ENCODE results near the gene AIF1L.

AIF1L gene
- 0 to 0.52 (median 0) reads per million in 3 donors for total RNA-seq

- H3K27ac ChIP-seq (ENCODE audit: insufficient read depth, low read length, poor library complexity, severe bottlenecking) = no peak within 1 kb of the TSS
- peak within 1 kb of the TSS; percentile 45 for H3K4me3 ChIP-seq (ENCODE audit: insufficient read depth, low read depth, low read length, poor library complexity, severe bottlenecking)
- H3K4me1 ChIP-seq (ENCODE audit: control insufficient read depth, insufficient read depth, low read length, poor library complexity, severe bottlenecking) = peaks cover 8% of the 10 kb centered on the region
- no peaks in the 10 kb centered on the region for H3K9me3 ChIP-seq (ENCODE audit: control insufficient read depth, low read length)
- H3K27me3 ChIP-seq (replicated peaks; ENCODE audit: control insufficient read depth, insufficient read depth, low read length, poor library complexity, severe bottlenecking) = peaks cover 8% of the 10 kb centered on the region
- DNase-seq = no peak
- H3K36me3 ChIP-seq (ENCODE audit: control insufficient read depth, insufficient read depth, low read length) = no peaks in the 10 kb centered on the region
Measured at GRCh38 chr9:131096269-131097125, at the start of gene AIF1L. AIF1L (plus strand) TSS chr9:131096531; CDS start chr9:131096630, 99 bp downstream.

GRCh38 chr9:131046581-131047202 is 49.6 kb upstream of the AIF1L start:
- Histone ChIP-seq H3K27ac (ENCODE audit: insufficient read depth, low read length, poor library complexity, severe bottlenecking) (no peak overlapping the region), H3K27me3 (replicated peaks; ENCODE audit: control insufficient read depth, insufficient read depth, low read length, poor library complexity, severe bottlenecking) (no peaks in the 10 kb centered on the region), H3K4me3 (ENCODE audit: insufficient read depth, low read depth, low read length, poor library complexity, severe bottlenecking) (peak overlapping the region; percentile 32), H3K9me3 (ENCODE audit: control insufficient read depth, low read length) (no peaks in the 10 kb centered on the region), H3K36me3 (ENCODE audit: control insufficient read depth, insufficient read depth, low read length) (no peaks in the 10 kb centered on the region), H3K4me1 (ENCODE audit: control insufficient read depth, insufficient read depth, low read length, poor library complexity, severe bottlenecking) (no peaks in the 10 kb centered on the region)
- peak; percentile 22 to 31 (median 29) for DNase-seq

- H3K4me3 ChIP-seq (ENCODE audit: insufficient read depth, low read depth, low read length, poor library complexity, severe bottlenecking) = no peak overlapping the region
- H3K9me3 ChIP-seq (ENCODE audit: control insufficient read depth, low read length) = no peaks in the 10 kb centered on the region
- H3K27ac ChIP-seq (ENCODE audit: insufficient read depth, low read length, poor library complexity, severe bottlenecking) = no peak overlapping the region
- no peaks in the 10 kb centered on the region for H3K36me3 ChIP-seq (ENCODE audit: control insufficient read depth, insufficient read depth, low read length)
- no peaks in the 10 kb centered on the region for H3K27me3 ChIP-seq (replicated peaks; ENCODE audit: control insufficient read depth, insufficient read depth, low read length, poor library complexity, severe bottlenecking)
- H3K4me1 ChIP-seq (ENCODE audit: control insufficient read depth, insufficient read depth, low read length, poor library complexity, severe bottlenecking) = no peaks in the 10 kb centered on the region
- DNase-seq = no peak
Measured at GRCh38 chr9:131048332-131048731, 48.0 kb upstream of the AIF1L start.

- H3K27me3 ChIP-seq (replicated peaks; ENCODE audit: control insufficient read depth, insufficient read depth, low read length, poor library complexity, severe bottlenecking) = no peaks in the 10 kb centered on the region
- H3K4me1 ChIP-seq (ENCODE audit: control insufficient read depth, insufficient read depth, low read length, poor library complexity, severe bottlenecking) = no peaks in the 10 kb centered on the region
- DNase-seq = no peak
- H3K9me3 ChIP-seq (ENCODE audit: control insufficient read depth, low read length) = no peaks in the 10 kb centered on the region
- no peak overlapping the region for H3K4me3 ChIP-seq (ENCODE audit: insufficient read depth, low read depth, low read length, poor library complexity, severe bottlenecking)
- H3K27ac ChIP-seq (ENCODE audit: insufficient read depth, low read length, poor library complexity, severe bottlenecking) = no peak overlapping the region
- no peaks in the 10 kb centered on the region for H3K36me3 ChIP-seq (ENCODE audit: control insufficient read depth, insufficient read depth, low read length)
Measured at GRCh38 chr9:131048820-131049219, 47.5 kb upstream of the AIF1L start.

- H3K27me3 ChIP-seq (replicated peaks; ENCODE audit: control insufficient read depth, insufficient read depth, low read length, poor library complexity, severe bottlenecking) = no peaks in the 10 kb centered on the region
- H3K36me3 ChIP-seq (ENCODE audit: control insufficient read depth, insufficient read depth, low read length) = no peaks in the 10 kb centered on the region
- H3K9me3 ChIP-seq (ENCODE audit: control insufficient read depth, low read length) = no peaks in the 10 kb centered on the region
- H3K4me1 ChIP-seq (ENCODE audit: control insufficient read depth, insufficient read depth, low read length, poor library complexity, severe bottlenecking) = no peaks in the 10 kb centered on the region
- no peak overlapping the region for H3K27ac ChIP-seq (ENCODE audit: insufficient read depth, low read length, poor library complexity, severe bottlenecking)
- no peak for DNase-seq
- H3K4me3 ChIP-seq (ENCODE audit: insufficient read depth, low read depth, low read length, poor library complexity, severe bottlenecking) = no peak overlapping the region
Measured at GRCh38 chr9:131049829-131050715, 46.3 kb upstream of the AIF1L start.

GRCh38 chr9:131050831-131051230 is 45.5 kb upstream of the AIF1L start:
- Histone ChIP-seq H3K9me3 (ENCODE audit: control insufficient read depth, low read length) (no peaks in the 10 kb centered on the region), H3K27ac (ENCODE audit: insufficient read depth, low read length, poor library complexity, severe bottlenecking) (no peak overlapping the region), H3K4me3 (ENCODE audit: insufficient read depth, low read depth, low read length, poor library complexity, severe bottlenecking) (no peak overlapping the region), H3K36me3 (ENCODE audit: control insufficient read depth, insufficient read depth, low read length) (no peaks in the 10 kb centered on the region), H3K27me3 (replicated peaks; ENCODE audit: control insufficient read depth, insufficient read depth, low read length, poor library complexity, severe bottlenecking) (no peaks in the 10 kb centered on the region), H3K4me1 (ENCODE audit: control insufficient read depth, insufficient read depth, low read length, poor library complexity, severe bottlenecking) (no peaks in the 10 kb centered on the region)
- no peak for DNase-seq

- Histone ChIP-seq H3K4me3 (ENCODE audit: insufficient read depth, low read depth, low read length, poor library complexity, severe bottlenecking) (no peak overlapping the region), H3K27ac (ENCODE audit: insufficient read depth, low read length, poor library complexity, severe bottlenecking) (no peak overlapping the region), H3K9me3 (ENCODE audit: control insufficient read depth, low read length) (no peaks in the 10 kb centered on the region), H3K36me3 (ENCODE audit: control insufficient read depth, insufficient read depth, low read length) (no peaks in the 10 kb centered on the region), H3K27me3 (replicated peaks; ENCODE audit: control insufficient read depth, insufficient read depth, low read length, poor library complexity, severe bottlenecking) (no peaks in the 10 kb centered on the region), H3K4me1 (ENCODE audit: control insufficient read depth, insufficient read depth, low read length, poor library complexity, severe bottlenecking) (no peaks in the 10 kb centered on the region)
- no peak for DNase-seq
Measured at GRCh38 chr9:131051592-131052517, 44.5 kb upstream of the AIF1L start.

GRCh38 chr9:131053896-131054295 is 42.4 kb upstream of the AIF1L start:
- no peak overlapping the region for H3K27ac ChIP-seq (ENCODE audit: insufficient read depth, low read length, poor library complexity, severe bottlenecking)
- no peaks in the 10 kb centered on the region for H3K36me3 ChIP-seq (ENCODE audit: control insufficient read depth, insufficient read depth, low read length)
- no peaks in the 10 kb centered on the region for H3K4me1 ChIP-seq (ENCODE audit: control insufficient read depth, insufficient read depth, low read length, poor library complexity, severe bottlenecking)
- H3K4me3 ChIP-seq (ENCODE audit: insufficient read depth, low read depth, low read length, poor library complexity, severe bottlenecking) = no peak overlapping the region
- H3K9me3 ChIP-seq (ENCODE audit: control insufficient read depth, low read length) = no peaks in the 10 kb centered on the region
- H3K27me3 ChIP-seq (replicated peaks; ENCODE audit: control insufficient read depth, insufficient read depth, low read length, poor library complexity, severe bottlenecking) = no peaks in the 10 kb centered on the region
- no peak for DNase-seq

GRCh38 chr9:131056781-131057506 is 39.4 kb upstream of the AIF1L start:
- Histone ChIP-seq H3K27ac (ENCODE audit: insufficient read depth, low read length, poor library complexity, severe bottlenecking) (no peak overlapping the region), H3K36me3 (ENCODE audit: control insufficient read depth, insufficient read depth, low read length) (no peaks in the 10 kb centered on the region), H3K9me3 (ENCODE audit: control insufficient read depth, low read length) (no peaks in the 10 kb centered on the region), H3K4me1 (ENCODE audit: control insufficient read depth, insufficient read depth, low read length, poor library complexity, severe bottlenecking) (no peaks in the 10 kb centered on the region), H3K4me3 (ENCODE audit: insufficient read depth, low read depth, low read length, poor library complexity, severe bottlenecking) (no peak overlapping the region), H3K27me3 (replicated peaks; ENCODE audit: control insufficient read depth, insufficient read depth, low read length, poor library complexity, severe bottlenecking) (no peaks in the 10 kb centered on the region)
- DNase-seq = no peak

Measured in effector memory CD4-positive, alpha-beta T cell (primary cell).